Stimulated activated memory B cell treated with anti-CD40 and anti-IgM and Interleukin-4, amounts not matched to agents 10 μg/mL and 1 μg/mL and 100 μg/mL, for 72 hours (primary cell): ENCODE measurements around the gene SLC9A7.
"Not testable (repeated sequence)": the region's sequence is repeated elsewhere in the genome, so short reads cannot be mapped to it uniquely, and the experiment has no call there.

Experiments used
- ATAC-seq: fragments of 150-1000 bp; cut with Tn5 transposase; 2 replicates; pipeline ENCODE4 v1.10.0; 2021
- H3K27ac Mint-ChIP-seq: one replicate; pipeline ENCODE4 v1.8.0; 2022; ENCODE audit warnings: mild to moderate bottlenecking, mixed read lengths
- H3K27me3 Mint-ChIP-seq: one replicate; pipeline ENCODE4 v1.8.0; 2022; ENCODE audit warnings: mixed read lengths
- H3K36me3 Mint-ChIP-seq: one replicate; pipeline ENCODE4 v1.8.0; 2022; ENCODE audit warnings: mixed read lengths
- H3K4me1 Mint-ChIP-seq: one replicate; pipeline ENCODE4 v1.8.0; 2022; ENCODE audit warnings: mixed read lengths
- H3K4me3 Mint-ChIP-seq: one replicate; pipeline ENCODE4 v1.8.0; 2022; ENCODE audit warnings: mild to moderate bottlenecking, moderate library complexity, mixed read lengths
- H3K9me3 Mint-ChIP-seq: one replicate; pipeline ENCODE4 v1.8.0; 2022; ENCODE audit warnings: mixed read lengths

Gene SLC9A7

GRCh38 chrX:46758956-46759644 is at the start of gene SLC9A7:
Gene SLC9A7, minus strand, starts transcription at chrX:46759118. Its CDS starts 89 bp downstream, at chrX:46759029.
- Mint-ChIP-seq H3K36me3 (peaks cover 21% of the 10 kb centered on the region), H3K4me3 (peak within 1 kb of the TSS; percentile 98), H3K27ac (peak within 1 kb of the TSS; percentile 87), H3K9me3 (no peaks in the 10 kb centered on the region), H3K4me1 (peaks cover 26% of the 10 kb centered on the region), H3K27me3 (no peaks in the 10 kb centered on the region)
- peak; percentile 87 for ATAC-seq

GRCh38 chrX:46805270-46805669 is 46.4 kb upstream of the SLC9A7 start:
- Mint-ChIP-seq H3K4me3 (no peak overlapping the region), H3K9me3 (no peaks in the 10 kb centered on the region), H3K36me3 (no peaks in the 10 kb centered on the region), H3K4me1 (no peaks in the 10 kb centered on the region), H3K27ac (no peak overlapping the region), H3K27me3 (peaks cover 6% of the 10 kb centered on the region)
- no peak for ATAC-seq

- H3K4me3 Mint-ChIP-seq, result no peak overlapping the region
- H3K4me1 Mint-ChIP-seq, result no peaks in the 10 kb centered on the region
- no peak overlapping the region for H3K27ac Mint-ChIP-seq
- no peaks in the 10 kb centered on the region for H3K27me3 Mint-ChIP-seq
- H3K9me3 Mint-ChIP-seq, result no peaks in the 10 kb centered on the region
- H3K36me3 Mint-ChIP-seq, result no peaks in the 10 kb centered on the region
- ATAC-seq, result no peak
Measured at GRCh38 chrX:46803140-46803539, 44.2 kb upstream of the SLC9A7 start.

- Mint-ChIP-seq H3K9me3 (no peaks in the 10 kb centered on the region), H3K4me3 (no peak overlapping the region), H3K4me1 (peaks cover 11% of the 10 kb centered on the region), H3K36me3 (no peaks in the 10 kb centered on the region), H3K27me3 (no peaks in the 10 kb centered on the region), H3K27ac (no peak overlapping the region)
- ATAC-seq, result peak; percentile 62
Measured at GRCh38 chrX:46796574-46797191, 37.8 kb upstream of the SLC9A7 start.

GRCh38 chrX:46793386-46794143 is 34.6 kb upstream of the SLC9A7 start:
- no peak for ATAC-seq

GRCh38 chrX:46792810-46793188 is 33.9 kb upstream of the SLC9A7 start:
- Mint-ChIP-seq H3K27me3 (no peaks in the 10 kb centered on the region), H3K4me1 (peaks cover 11% of the 10 kb centered on the region), H3K27ac (peak overlapping the region; percentile 64), H3K9me3 (no peaks in the 10 kb centered on the region), H3K36me3 (no peaks in the 10 kb centered on the region), H3K4me3 (no peak overlapping the region)
- no peak for ATAC-seq

More at GRCh38 chrX:46793386-46794143, 34.6 kb upstream of the SLC9A7 start:
- H3K27me3 Mint-ChIP-seq, result no peaks in the 10 kb centered on the region
- peaks cover 11% of the 10 kb centered on the region for H3K4me1 Mint-ChIP-seq
- H3K9me3 Mint-ChIP-seq, result no peaks in the 10 kb centered on the region
- peak overlapping the region; percentile 64 for H3K27ac Mint-ChIP-seq
- no peaks in the 10 kb centered on the region for H3K36me3 Mint-ChIP-seq
- H3K4me3 Mint-ChIP-seq, result no peak overlapping the region

- no peak overlapping the region for H3K4me3 Mint-ChIP-seq
- peak; percentile 68 for ATAC-seq
- peaks cover 11% of the 10 kb centered on the region for H3K4me1 Mint-ChIP-seq
- H3K36me3 Mint-ChIP-seq, result no peaks in the 10 kb centered on the region
- no peaks in the 10 kb centered on the region for H3K9me3 Mint-ChIP-seq
- H3K27ac Mint-ChIP-seq, result peak overlapping the region; percentile 64
- H3K27me3 Mint-ChIP-seq, result no peaks in the 10 kb centered on the region
Measured at GRCh38 chrX:46791927-46792809, 33.2 kb upstream of the SLC9A7 start.

- ATAC-seq, result no peak
- no peaks in the 10 kb centered on the region for H3K9me3 Mint-ChIP-seq
- H3K4me1 Mint-ChIP-seq, result peaks cover 10% of the 10 kb centered on the region
- H3K36me3 Mint-ChIP-seq, result no peaks in the 10 kb centered on the region
- H3K4me3 Mint-ChIP-seq, result no peak overlapping the region
- no peaks in the 10 kb centered on the region for H3K27me3 Mint-ChIP-seq
- no peak overlapping the region for H3K27ac Mint-ChIP-seq
Measured at GRCh38 chrX:46788902-46789301, 30.0 kb upstream of the SLC9A7 start.

GRCh38 chrX:46784437-46784836 is 25.5 kb upstream of the SLC9A7 start:
- H3K36me3 Mint-ChIP-seq, H3K9me3 Mint-ChIP-seq, H3K4me1 Mint-ChIP-seq, H3K27me3 Mint-ChIP-seq, H3K4me3 Mint-ChIP-seq, H3K27ac Mint-ChIP-seq, ATAC-seq: not testable (repeated sequence)

GRCh38 chrX:46782034-46782433 is 23.1 kb upstream of the SLC9A7 start:
- no peaks in the 10 kb centered on the region for H3K27me3 Mint-ChIP-seq
- no peaks in the 10 kb centered on the region for H3K4me1 Mint-ChIP-seq
- no peaks in the 10 kb centered on the region for H3K9me3 Mint-ChIP-seq
- H3K4me3 Mint-ChIP-seq, result no peak overlapping the region
- H3K36me3 Mint-ChIP-seq, result no peaks in the 10 kb centered on the region
- ATAC-seq, result no peak
- H3K27ac Mint-ChIP-seq, result no peak overlapping the region

- H3K27ac Mint-ChIP-seq, result no peak overlapping the region
Measured at GRCh38 chrX:46777971-46778810, 19.3 kb upstream of the SLC9A7 start.

GRCh38 chrX:46770817-46771163 is 11.9 kb upstream of the SLC9A7 start:
- no peak overlapping the region for H3K4me3 Mint-ChIP-seq
- H3K27ac Mint-ChIP-seq, result no peak overlapping the region
- H3K27me3 Mint-ChIP-seq, result no peaks in the 10 kb centered on the region
- H3K36me3 Mint-ChIP-seq, result no peaks in the 10 kb centered on the region
- ATAC-seq, result no peak
- no peaks in the 10 kb centered on the region for H3K9me3 Mint-ChIP-seq
- no peaks in the 10 kb centered on the region for H3K4me1 Mint-ChIP-seq

More at GRCh38 chrX:46777971-46778810, 19.3 kb upstream of the SLC9A7 start:
- Mint-ChIP-seq H3K4me3 (no peak overlapping the region), H3K4me1 (no peaks in the 10 kb centered on the region), H3K27me3 (no peaks in the 10 kb centered on the region), H3K9me3 (no peaks in the 10 kb centered on the region), H3K36me3 (no peaks in the 10 kb centered on the region)
- no peak for ATAC-seq

- no peak for ATAC-seq
- H3K9me3 Mint-ChIP-seq, result no peaks in the 10 kb centered on the region
- no peaks in the 10 kb centered on the region for H3K4me1 Mint-ChIP-seq
- H3K36me3 Mint-ChIP-seq, result no peaks in the 10 kb centered on the region
- no peak overlapping the region for H3K4me3 Mint-ChIP-seq
- no peaks in the 10 kb centered on the region for H3K27me3 Mint-ChIP-seq
- H3K27ac Mint-ChIP-seq, result no peak overlapping the region
Measured at GRCh38 chrX:46770000-46770816, 11.3 kb upstream of the SLC9A7 start.

GRCh38 chrX:46762963-46763362 is 4.0 kb upstream of the SLC9A7 start:
- Mint-ChIP-seq H3K27ac (no peak overlapping the region), H3K4me3 (no peak overlapping the region), H3K27me3 (no peaks in the 10 kb centered on the region), H3K9me3 (no peaks in the 10 kb centered on the region), H3K36me3 (peaks cover 4% of the 10 kb centered on the region), H3K4me1 (peaks cover 4% of the 10 kb centered on the region)
- ATAC-seq, result no peak
